NCI-H774 (cell line): ENCODE measurements around the gene SRRM5.
A peak's percentile ranks its signal among the peaks of the same experiment; 100 is the strongest.
"Not testable (repeated sequence)": the region's sequence is repeated elsewhere in the genome, so short reads cannot be mapped to it uniquely, and the experiment has no call there.

Experiments
- DNase-seq: peaks from one replicate; lab custom pipeline; 2025; lab: John Stamatoyannopoulos, UW

SRRM5 gene, protein sequence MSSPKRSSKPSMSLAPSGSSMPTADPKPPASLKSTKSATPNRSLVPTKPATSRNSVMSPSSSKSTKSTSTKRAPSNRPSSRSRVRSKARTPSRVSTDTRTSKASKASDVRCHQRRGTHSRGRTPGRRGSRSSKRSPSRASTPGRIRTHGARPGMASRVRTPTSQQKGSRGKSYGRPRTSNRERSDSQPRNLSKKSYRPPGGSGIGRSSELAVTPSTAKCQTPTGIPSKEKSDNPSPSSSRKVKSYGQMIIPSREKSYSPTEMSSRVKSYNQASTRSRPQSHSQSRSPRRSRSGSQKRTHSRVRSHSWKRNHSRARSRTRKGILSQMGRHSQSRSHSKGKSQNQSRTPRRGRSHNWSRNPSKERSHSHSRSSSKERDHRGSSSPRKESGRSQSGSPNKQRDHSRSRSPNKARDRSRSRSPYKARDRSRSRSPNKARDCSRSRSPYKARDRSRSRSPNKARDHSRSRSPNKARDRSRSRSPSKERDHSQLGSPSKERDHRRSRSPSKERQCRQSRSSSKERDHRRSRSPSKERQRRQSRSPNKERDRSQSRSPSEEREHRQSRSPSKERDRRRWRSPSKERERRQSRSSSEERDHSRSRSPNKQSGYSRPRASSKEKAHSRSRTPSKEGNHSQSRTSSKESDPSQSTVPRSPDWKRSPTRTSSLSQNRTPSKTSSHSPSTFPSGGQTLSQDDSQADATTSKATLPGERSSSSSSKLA

DNA sequence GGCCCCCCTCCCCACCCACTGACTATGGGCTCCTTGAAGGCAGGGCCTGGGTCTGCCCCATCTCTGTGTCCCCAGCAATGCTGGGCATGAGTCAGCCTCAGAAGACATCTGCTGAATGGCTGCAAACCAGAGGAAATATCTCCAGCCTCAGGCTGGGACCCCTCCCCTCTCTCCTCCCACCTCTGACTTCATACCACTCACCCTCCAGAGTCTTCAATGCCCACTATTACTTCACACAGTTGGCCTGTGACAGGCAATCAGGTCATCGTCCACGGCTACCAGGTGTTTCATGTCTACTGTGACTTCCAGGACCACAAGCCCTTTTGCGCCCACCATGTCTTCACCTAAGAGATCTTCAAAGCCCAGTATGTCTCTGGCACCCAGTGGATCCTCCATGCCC, at the start of gene SRRM5:
Gene SRRM5 (plus strand): TSS at position 301 of the 400 bp plus-strand sequence. CDS start 34 bp downstream, at position 335.
- DNase-seq, result no peak

DNA sequence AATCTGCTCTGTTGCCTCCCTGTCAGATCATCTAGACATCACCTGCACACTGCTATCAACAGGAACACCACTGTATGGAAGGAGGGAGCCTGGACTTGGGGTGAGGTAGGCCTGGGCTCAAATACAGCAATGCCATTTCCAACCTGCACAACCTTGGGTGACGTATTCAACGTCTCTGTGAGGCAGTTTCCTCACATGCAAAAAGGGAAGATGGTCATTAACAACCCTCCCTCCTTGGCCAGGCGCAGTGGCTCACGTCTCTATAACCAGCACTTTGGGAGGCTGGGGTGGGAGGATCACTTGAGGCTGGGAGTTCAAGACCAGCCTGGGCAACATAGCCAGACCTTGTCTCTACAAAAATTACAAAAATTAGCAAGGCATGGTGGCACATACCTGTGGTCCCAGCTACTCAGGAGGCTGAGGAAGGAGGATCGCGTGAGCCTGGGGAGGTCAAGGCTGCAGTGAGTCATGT, 49.6 kb upstream of the SRRM5 start:
- DNase-seq, result no peak

DNA sequence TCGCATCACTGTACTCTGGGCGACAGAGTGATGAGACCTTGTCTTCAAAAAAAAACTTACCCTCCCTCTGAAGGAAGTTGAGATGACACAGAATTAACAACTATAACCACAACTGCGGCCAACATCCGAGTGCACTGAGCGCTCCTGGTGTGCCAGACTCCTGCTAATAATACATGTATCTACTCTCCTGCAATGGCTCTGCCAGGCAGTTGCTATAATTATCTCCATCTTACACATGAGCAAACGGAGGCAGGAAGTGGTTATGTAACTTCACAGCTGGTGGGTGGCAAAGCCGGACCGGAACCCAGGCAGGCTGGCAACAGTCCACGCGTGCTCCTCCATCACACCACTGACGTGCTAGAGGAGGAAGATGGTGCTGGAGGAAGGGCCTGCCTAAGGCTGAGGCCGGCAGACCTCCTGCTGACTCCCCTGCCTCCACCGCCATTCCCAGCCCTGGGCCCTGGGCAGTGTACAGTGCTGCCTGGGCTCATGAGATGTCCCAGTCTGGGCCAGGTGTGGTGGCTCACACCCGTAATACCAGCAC, 49.1 kb upstream of the SRRM5 start:
- DNase-seq, result peak; percentile 61

DNA sequence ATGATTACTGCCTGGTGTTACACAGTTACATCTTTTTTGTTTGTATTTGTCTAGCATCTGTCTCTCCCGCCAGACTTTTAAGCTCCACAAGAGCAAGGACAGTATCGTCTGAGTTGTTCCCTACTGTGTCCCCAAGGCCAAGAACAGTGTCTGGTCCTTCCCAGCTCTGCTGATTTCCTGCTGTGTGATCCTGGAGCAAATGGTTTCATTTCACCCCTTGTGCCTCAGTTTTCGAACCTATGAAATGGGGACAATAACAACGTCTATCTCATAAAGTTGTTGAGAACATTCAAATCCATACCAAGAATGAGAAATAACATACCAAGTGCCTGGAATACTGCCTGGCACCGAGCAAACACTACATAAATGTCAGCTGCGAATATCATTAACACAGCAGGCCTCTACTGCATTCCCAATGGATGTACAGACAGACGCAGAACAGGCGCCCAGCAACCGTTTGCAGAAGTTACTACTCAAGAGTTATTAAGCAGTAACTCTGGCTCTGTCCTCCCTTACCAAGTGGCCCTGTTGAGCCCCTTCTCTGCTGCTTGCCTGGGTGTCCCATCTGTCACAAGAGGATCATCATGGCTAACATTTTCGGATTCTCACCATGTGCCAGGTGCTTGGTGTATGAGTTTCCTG, 48.0 kb upstream of the SRRM5 start:
- DNase-seq, result no peak

DNA sequence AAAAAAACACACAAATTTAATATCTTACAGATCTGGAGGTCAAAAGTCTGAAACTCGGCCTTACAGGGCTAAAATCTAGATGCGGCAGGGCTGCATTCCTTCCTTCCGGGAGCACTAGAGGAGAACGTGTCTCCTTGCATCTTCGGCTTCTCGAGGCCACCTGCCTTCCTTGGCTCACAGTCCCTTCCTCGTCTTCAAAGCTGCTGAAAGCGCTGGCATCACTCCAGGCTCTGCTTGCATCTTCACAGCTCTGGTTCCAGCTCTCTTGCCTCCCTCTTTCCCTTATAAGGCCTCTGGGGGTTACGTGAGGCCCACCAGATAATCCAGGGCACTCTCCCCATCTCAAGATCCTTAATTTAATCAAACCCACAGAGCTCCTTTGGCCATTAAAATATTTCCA, 47.1 kb upstream of the SRRM5 start:
- DNase-seq, result no peak

DNA sequence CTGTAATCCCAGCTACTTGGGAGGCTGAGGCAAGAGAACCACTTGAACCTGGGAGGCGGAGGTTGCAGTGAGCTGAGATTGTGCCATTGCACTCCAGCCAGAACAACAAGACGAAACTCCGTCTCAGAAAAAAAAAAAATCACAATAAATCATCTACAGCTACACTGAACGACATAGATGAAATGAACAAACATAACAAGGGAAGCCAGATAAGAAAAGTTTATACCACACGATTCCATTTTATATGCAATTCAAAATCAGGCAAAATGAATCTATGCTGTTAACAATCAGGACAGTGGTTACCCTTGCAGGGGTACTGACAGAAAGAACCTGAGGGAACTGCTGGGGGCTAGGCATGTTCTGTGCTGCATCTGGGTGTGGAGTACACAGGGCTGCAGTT, 42.2 kb upstream of the SRRM5 start:
- no peak for DNase-seq

DNA sequence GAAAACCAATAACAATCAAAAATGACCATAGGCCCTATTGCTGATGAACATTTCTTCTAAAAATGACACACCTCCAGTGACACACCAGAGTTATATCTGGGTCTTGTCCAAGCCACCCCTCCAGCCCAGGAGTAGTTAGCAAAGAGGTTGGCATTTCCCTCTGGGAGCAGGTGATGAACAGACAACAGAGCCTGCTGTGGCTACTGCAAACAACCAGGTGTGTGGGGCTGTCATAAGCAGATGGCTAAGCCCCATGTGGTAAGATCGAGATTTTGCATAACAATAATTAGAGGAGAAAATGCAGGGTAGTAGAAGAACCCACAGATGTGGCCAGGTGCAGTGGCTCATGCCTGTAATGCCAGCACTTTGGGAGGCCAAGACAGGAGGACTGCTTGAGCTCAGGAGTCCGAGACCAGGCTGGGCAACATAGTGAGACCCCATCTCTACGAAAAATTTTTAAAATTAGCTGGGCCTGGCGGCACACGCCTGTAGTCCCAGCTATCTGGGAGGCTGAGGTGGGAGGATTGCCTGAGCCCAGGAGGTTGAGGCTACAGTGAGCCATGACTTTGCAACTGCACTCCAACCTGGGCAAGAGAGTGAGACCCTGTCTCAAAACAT, 41.6 kb upstream of the SRRM5 start:
- DNase-seq, result peak; percentile 86

DNA sequence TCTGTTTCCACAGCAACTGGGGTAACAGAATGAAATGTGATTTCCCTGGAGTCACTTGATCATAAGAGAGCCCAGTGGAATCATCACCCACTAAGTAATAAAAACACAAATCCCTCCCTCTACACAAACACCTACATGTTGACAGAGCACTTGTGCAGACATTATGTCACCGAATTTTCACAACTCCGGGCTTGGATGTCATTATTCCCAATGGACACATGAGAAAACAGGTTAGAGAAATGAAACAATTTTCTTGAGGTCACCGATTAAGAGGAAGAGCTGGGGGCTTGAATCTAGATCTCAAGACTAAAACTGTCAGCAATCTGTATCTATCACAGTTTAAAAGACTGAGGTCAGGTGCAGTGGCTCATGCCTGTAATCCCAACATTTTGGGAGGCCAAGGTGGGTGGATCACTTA, 39.7 kb upstream of the SRRM5 start:
- DNase-seq, result peak; percentile 85

DNA sequence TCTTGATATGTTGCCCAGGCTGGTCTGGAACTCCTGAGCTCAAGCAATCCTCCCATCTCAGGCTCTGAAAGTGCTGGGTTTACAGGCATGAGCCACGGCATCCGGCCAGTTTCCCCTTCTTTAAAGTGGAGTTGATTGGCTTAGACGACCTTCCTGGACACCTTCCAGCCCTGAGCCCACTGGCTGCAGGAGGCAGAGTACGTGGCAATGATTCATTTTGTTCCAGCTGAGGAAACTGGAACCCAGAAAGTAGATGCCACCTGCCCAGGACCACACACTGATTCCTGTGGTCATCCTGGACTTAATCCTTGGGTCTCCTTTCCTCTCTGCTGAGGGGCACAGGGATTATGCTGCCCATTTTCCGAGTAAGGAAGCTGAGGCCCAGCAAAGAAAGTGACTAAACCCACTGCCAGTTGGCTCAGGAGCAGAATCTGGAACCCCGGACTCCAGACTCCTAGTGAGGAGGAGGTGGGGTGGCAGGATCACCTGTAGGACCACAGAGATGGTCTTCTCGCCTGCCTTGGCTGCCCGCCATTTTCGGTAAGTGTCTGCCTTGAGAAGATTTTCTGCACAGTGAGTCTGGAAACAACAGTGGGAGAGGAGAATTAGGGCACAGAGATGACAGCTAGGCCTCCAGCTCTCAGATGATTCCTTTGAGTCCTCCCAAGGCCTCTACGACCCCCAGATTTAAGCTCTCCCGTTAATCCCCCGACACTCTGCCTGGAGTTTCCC, 37.3 kb upstream of the SRRM5 start:
- no peak for DNase-seq

DNA sequence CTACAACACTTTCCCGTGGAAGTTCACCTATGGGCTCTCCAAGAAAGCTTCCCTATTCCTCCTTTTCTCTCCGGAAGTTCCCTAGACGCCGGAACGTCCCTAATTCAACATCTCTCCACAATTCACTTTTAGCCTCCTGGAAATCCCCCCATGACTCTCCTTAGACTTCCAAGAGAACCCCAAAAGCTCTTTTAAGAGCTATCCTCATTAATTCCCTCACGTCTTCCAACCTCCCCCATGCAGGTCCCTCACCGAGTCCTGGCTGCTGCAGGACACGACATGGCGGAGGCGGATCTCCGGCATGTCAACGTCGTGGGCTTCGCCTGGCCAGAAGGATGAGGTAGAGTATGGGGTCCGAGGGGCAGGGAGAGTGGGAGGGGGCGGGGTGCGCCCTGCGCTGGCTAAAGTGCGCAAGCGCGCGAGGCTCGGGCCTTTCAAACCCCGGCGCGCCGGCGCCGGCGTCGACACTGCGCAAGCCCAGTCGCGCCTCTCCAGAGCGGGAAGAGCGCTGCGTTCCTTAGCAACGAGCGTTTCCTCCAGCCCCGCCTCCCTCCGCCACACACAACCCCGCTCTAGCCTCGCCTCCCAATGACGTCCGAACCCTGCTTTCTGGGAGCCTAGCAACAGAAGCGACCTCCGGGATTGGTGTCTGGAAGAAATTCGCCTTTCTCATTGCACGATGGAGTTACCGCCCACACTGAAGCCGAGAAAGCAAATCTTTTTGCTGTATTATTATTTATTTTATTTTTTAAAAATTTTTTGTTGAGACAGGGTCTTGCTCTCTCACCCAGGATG, 36.5 kb upstream of the SRRM5 start, which contains the start of the genes PINLYP and XRCC1:
Gene PINLYP (plus strand): TSS at position 646 of the 795 bp plus-strand sequence. CDS start 1,391 bp downstream, outside the sequence.
Gene XRCC1 (minus strand): TSS at position 372 of the 795 bp plus-strand sequence. CDS start 69 bp downstream, at position 303.
- DNase-seq, result peak; percentile 98

DNA sequence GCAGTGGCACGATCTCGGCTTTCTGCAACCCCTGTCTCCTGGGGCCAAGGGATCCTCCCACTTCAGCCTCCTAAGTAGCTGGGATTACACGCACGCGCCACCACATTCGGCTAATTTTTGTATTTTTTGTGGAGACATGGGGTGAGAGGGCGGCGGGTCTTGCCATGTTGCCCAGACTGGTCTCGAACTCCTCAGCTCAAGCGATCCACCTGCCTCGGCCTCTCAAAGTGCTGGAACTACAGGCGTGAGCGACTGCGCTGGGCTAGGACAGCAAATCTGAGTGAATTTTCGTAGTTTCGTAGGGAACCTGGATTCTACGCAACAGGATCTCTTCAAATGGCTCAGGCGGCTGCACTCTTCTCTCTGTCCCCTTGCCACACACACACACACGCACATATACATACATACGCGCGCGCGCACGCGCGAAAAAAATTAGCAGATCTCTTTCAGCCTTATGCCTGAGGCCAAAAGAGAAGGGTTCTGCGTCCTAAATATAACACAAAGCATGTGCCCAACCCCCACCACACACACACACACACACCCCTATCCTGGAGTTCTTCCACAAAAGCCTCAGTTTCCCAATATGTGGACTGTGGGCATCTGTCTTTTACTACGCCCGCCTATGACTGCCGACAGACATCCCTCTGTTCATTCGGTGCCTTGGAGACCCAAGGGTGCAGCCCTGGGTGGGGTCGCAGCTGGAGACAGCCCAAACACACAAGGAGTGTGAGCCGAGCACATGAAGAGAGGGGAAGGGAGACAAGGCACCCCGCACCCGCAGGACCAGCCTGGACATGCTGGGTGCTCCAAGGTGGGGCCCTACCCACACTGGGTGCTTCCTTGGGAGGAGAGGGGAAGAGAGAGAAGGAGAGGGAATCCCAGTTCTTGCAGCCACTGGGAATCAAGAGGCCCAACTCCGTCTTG, 35.7 kb upstream of the SRRM5 start:
- DNase-seq, result no peak

DNA sequence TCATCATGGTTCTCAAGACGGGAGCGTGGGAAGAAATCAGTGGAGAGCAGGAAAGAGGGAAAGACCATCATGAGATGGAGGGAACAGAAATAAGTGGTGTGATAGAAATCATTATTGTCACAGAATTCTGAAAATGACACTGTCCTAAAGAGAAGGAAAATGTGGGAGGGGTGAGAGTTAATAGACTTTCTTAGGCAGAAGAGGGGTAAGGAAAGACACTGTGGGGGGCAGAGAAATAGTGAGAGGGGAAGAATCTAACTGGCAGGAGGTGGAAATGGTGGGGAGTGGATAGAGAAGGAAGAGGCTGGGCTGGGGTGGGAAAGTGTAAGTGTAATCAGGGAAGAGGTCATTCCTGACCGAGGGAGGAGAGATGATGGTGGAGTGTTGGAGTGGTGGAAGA, 33.1 kb upstream of the SRRM5 start:
- DNase-seq, result no peak

DNA sequence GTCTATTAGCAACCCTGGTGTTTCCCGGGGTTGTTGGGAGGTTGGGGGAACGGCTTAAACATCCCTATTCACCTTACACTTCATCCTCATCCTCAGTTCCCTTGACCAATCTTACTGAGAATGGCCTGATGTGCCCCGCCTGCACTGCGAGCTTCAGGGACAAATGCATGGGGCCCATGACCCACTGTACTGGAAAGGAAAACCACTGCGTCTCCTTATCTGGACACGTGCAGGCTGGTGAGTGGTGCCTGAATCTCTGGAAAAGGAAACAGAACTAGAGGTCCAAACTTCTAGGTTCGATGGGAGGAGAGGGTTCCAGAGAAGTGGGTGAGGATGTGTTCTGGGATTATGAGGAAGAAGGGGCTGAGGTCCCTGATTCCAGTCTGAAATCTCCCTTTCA, 30.4 kb upstream of the SRRM5 start:
- no peak for DNase-seq

DNA sequence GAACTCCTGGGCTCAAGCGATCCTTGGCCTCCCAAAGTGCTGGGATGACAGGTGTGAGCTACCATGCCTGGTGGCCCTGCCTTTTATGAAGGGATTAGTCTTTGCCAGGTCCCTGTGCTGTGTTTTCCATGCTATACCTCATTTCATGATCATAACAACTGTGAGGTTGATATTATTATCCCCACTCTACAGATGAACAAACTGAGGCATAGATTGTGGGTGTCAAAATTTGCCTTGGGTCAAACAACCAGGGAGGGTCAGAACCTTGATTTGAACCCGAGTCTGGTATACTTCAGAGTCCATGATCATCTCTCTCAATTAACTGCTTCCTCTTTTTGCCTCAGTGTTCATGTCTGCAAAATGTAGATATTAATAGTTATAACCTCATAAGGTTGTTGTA, 29.4 kb upstream of the SRRM5 start:
- DNase-seq, result no peak

DNA sequence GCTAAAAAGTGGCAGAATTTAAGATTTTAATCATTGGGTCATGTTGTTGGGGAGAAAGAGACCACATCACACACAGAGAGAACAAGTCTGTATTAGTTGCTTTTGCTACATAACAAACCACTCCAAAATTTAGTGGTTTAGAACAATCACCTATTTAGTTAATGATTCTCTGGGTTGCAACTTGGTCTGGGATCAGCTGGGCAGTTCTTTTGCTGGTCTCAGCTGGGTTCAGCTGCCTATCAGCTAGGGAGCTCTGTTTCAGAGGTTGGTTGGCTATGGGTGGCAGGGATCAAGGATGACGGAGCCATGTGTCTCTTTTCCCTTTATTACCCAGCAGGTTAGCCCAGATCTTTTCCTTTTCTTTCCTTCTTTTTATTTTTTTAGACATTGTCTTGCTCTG, 27.4 kb upstream of the SRRM5 start:
- no peak for DNase-seq

DNA sequence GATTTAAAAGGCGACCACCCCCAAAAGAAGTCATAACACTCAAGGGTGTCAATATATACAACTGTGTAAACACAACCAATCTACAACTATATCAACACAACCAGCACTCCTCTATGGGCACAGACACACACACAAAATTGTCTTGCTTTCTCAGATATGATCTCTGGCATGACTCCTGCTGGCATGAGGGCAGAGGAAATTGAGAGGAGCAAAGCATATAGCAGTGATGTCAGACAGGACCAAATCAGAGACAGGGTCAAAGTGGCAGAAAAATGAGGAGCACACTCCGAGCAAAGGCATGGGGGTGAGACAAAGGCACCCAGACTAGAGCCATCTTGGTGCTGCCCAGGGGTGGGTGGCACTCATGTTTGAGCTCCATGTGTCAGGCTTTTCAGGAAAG, 25.5 kb upstream of the SRRM5 start:
- no peak for DNase-seq

DNA sequence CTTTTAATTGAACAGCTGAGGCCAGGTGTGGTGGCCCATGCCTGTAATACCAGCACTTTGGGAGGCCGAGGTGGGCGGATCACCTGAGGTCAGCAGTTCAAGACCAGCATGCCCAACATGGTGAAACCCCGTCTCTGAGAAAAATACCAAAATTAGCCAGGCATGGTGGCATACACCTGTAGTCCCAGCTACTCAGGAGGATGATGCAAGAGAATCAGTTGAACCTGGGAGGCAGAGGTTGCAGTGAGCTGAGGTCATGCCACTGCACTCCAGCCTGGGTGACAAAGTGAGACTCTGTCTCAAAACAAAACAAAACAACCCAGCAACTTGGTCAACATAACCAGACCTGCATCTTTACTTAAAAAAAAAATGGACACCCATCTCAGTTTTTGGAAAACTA, 24.9 kb upstream of the SRRM5 start:
- not testable (repeated sequence) for DNase-seq

DNA sequence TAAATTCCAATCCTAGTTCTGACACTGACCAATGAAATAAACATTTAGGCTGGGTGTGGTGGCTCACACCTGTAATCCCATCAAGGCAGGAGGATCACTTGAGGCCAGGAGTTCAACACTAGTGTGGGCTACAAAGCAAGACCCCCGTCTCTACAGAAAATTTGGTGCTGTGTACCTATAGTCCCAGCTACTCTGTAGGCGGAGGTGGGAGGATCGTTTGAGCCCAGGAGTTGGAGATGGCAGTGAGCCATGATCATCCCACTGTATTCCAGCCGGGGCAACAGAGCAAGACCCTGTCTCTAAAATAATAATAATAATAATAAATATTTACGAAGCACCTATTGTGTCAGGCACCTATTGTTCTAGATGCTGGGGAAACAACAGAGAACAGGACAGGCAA, 22.6 kb upstream of the SRRM5 start:
- no peak for DNase-seq

DNA sequence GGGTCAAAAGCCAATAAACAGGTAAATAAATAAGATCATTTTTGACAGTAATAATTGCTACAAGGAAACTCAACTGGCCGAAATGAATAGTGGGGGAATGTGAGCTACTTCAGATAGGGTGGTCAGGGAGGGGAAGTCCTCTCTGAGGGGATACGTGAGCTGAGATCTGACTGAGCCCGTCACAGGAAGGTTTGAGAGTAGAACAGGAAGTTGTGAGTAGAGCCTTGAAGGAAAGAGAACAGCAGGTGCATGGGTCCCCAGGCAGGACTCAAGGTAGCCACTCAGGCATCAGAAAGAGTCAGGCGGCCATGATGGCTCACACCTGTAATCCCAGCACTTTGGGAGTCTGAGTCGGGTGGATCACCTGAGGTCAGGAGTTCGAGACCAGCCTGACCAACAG, 22.2 kb upstream of the SRRM5 start:
- DNase-seq, result no peak
